Stimulated activated CD4-positive, alpha-beta T cell treated with anti-CD3 and anti-CD28 coated beads, TNF-alpha, amount 100 ng/mL, for 24 hours (primary cell): ENCODE measurements around the gene G0S2.
A peak's percentile ranks its signal among the peaks of the same experiment; 100 is the strongest.

Experiments
- DNase-seq, 3 experiments: peaks; one replicate each; pipeline ENCODE4 v3.0.0-alpha.2; 2020; ENCODE audit warnings: low read depth in 3 of 3

Gene G0S2

GRCh38 chr1:209648931-209649776 is 26.1 kb upstream of the G0S2 start:
- DNase-seq = no peak

- DNase-seq = no peak
Measured at GRCh38 chr1:209650454-209650853, 24.8 kb upstream of the G0S2 start.

GRCh38 chr1:209651138-209651587 is 24.0 kb upstream of the G0S2 start:
- DNase-seq = peak; percentile 17 to 70 (median 29)

- no peak for DNase-seq
Measured at GRCh38 chr1:209652121-209652735, 23.0 kb upstream of the G0S2 start, which contains the start of gene LAMB3. Gene LAMB3, minus strand, starts transcription at chr1:209652425. Its CDS starts 1,481 bp downstream, at chr1:209650944.

- DNase-seq = peak in 2 of 3 experiments; percentile 17 to 65
Measured at GRCh38 chr1:209652873-209653401, 22.3 kb upstream of the G0S2 start.

- DNase-seq = no peak
Measured at GRCh38 chr1:209653915-209654351, 21.3 kb upstream of the G0S2 start.

- DNase-seq = no peak
Measured at GRCh38 chr1:209655411-209656231, 19.6 kb upstream of the G0S2 start.

GRCh38 chr1:209657140-209657879 is 17.9 kb upstream of the G0S2 start:
- DNase-seq = no peak

GRCh38 chr1:209657918-209658317 is 17.3 kb upstream of the G0S2 start:
- DNase-seq = no peak

- DNase-seq = no peak
Measured at GRCh38 chr1:209659909-209660308, 15.3 kb upstream of the G0S2 start.

GRCh38 chr1:209661071-209661470 is 14.1 kb upstream of the G0S2 start:
- no peak for DNase-seq

- no peak for DNase-seq
Measured at GRCh38 chr1:209662879-209663327, 12.3 kb upstream of the G0S2 start.

- DNase-seq = no peak
Measured at GRCh38 chr1:209667103-209667502, 8.1 kb upstream of the G0S2 start.

- no peak for DNase-seq
Measured at GRCh38 chr1:209667708-209668107, 7.5 kb upstream of the G0S2 start.

- DNase-seq = no peak
Measured at GRCh38 chr1:209670441-209671082, 4.7 kb upstream of the G0S2 start.

GRCh38 chr1:209672705-209673630 is 2.2 kb upstream of the G0S2 start:
- DNase-seq = no peak

GRCh38 chr1:209673631-209674417 is 1.4 kb upstream of the G0S2 start:
- no peak for DNase-seq

GRCh38 chr1:209675565-209676154 is 448 bp downstream of the G0S2 start:
- no peak for DNase-seq
